GM23248 (cell line): Measurements from ENCODE around the gene GPBAR1.

Experiments used
- EZH2 ChIP-seq: fragments of 200-600 bp; sonication (generic); IDR thresholded peaks from 2 replicates; pipeline ENCODE4 v1.6.1; 2018; ENCODE audit warnings: antibody characterized with exemption, mild to moderate bottlenecking; ENCODE audit not compliant: insufficient read depth, poor library complexity, severe bottlenecking
- EZH2phosphoT487 ChIP-seq: fragments of 200-600 bp; sonication (generic); IDR thresholded peaks from 2 replicates; pipeline ENCODE4 v1.6.1; 2018; ENCODE audit warnings: antibody characterized with exemption, moderate library complexity, mild to moderate bottlenecking, low read depth; ENCODE audit not compliant: insufficient read depth

DNA sequence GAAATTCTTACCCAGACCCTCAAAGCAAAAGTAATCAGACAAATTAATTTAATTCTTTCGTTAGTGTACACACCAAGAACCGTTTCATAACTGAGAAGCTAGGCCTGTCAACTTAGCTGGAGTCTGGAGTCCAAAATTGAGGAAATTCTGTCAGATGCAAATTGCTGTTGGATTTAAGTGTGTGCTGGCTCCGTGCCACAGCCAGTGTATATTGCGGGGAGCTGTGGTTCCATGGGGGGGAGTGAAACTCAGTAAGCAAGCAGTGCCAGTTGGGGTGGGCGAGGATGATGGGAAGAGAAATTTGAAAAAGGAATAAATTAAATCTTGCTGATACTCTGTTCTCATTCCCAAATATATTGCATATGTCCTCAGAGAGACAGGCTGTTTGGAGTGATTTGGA is 39.8 kb upstream of the GPBAR1 start:
- no peak for TF ChIP-seq EZH2
- TF ChIP-seq EZH2phosphoT487 = no peak
